ENCODE results near the gene BHLHE41. TPM values are rescaled to one million over a fixed set of nuclear protein-coding genes. Genes with fewer than 3 reads are reported as not detected.

The BHLHE41 gene
- total RNA-seq (0.24 and 1.3 TPM in 2 replicates), polyA plus RNA-seq (0.46 and 0.77 TPM in 2 replicates)

GRCh38 chr12:26124446-26125399 is at the start of gene BHLHE41:
Gene BHLHE41 (minus strand): TSS chr12:26125037. CDS start chr12:26124779, 258 bp downstream.
- Histone ChIP-seq H3K27me3 (peaks cover 93% of the 10 kb centered on the region), H3K4me3 (peak within 1 kb of the TSS; percentile 45), H3K4me1 (ENCODE audit: low read depth) (no peaks in the 10 kb centered on the region), H3K9me3 (ENCODE audit: low read depth) (no peaks in the 10 kb centered on the region), H3K36me3 (no peaks in the 10 kb centered on the region), H3K27ac (no peak within 1 kb of the TSS)
- DNase-seq (ENCODE audit: low read depth in 1 of 2, low spot score in 1 of 2) = peak; percentile 54 to 67
- no peak for TF ChIP-seq CTCF (IDR thresholded peaks at IDR 0.05; ENCODE audit: low read depth, low read length)

GRCh38 chr12:26172946-26173552 is 48.2 kb upstream of the BHLHE41 start:
- no peak overlapping the region for H3K4me3 ChIP-seq
- no peaks in the 10 kb centered on the region for H3K4me1 ChIP-seq (ENCODE audit: low read depth)
- H3K36me3 ChIP-seq = no peaks in the 10 kb centered on the region
- peaks cover 15% of the 10 kb centered on the region for H3K27me3 ChIP-seq
- no peak overlapping the region for H3K27ac ChIP-seq
- no peaks in the 10 kb centered on the region for H3K9me3 ChIP-seq (ENCODE audit: low read depth)
- DNase-seq (ENCODE audit: low read depth in 1 of 2, low spot score in 1 of 2) = no peak
- no peak for TF ChIP-seq CTCF (IDR thresholded peaks at IDR 0.05; ENCODE audit: low read depth, low read length)

- TF ChIP-seq CTCF (IDR thresholded peaks at IDR 0.05; ENCODE audit: low read depth, low read length) = no peak
- Histone ChIP-seq H3K4me3 (no peak overlapping the region), H3K27ac (no peak overlapping the region), H3K9me3 (ENCODE audit: low read depth) (no peaks in the 10 kb centered on the region), H3K36me3 (no peaks in the 10 kb centered on the region), H3K27me3 (peaks cover 15% of the 10 kb centered on the region), H3K4me1 (ENCODE audit: low read depth) (no peaks in the 10 kb centered on the region)
- no peak for DNase-seq (ENCODE audit: low read depth in 1 of 2, low spot score in 1 of 2)
Observed at GRCh38 chr12:26172539-26172938, 47.7 kb upstream of the BHLHE41 start.

- DNase-seq (ENCODE audit: low read depth in 1 of 2, low spot score in 1 of 2) = no peak
- TF ChIP-seq CTCF (IDR thresholded peaks at IDR 0.05; ENCODE audit: low read depth, low read length) = no peak
- H3K4me1 ChIP-seq (ENCODE audit: low read depth) = no peaks in the 10 kb centered on the region
- H3K27me3 ChIP-seq = peaks cover 10% of the 10 kb centered on the region
- H3K4me3 ChIP-seq = no peak overlapping the region
- no peaks in the 10 kb centered on the region for H3K9me3 ChIP-seq (ENCODE audit: low read depth)
- no peak overlapping the region for H3K27ac ChIP-seq
- H3K36me3 ChIP-seq = no peaks in the 10 kb centered on the region
Observed at GRCh38 chr12:26172013-26172412, 47.2 kb upstream of the BHLHE41 start.

- TF ChIP-seq CTCF (IDR thresholded peaks at IDR 0.05; ENCODE audit: low read depth, low read length) = no peak
Observed at GRCh38 chr12:26164118-26164517, 39.3 kb upstream of the BHLHE41 start.

More at GRCh38 chr12:26164118-26164517, 39.3 kb upstream of the BHLHE41 start:
- DNase-seq (ENCODE audit: low read depth in 1 of 2, low spot score in 1 of 2) = no peak
- no peaks in the 10 kb centered on the region for H3K9me3 ChIP-seq (ENCODE audit: low read depth)
- no peaks in the 10 kb centered on the region for H3K36me3 ChIP-seq
- no peaks in the 10 kb centered on the region for H3K4me1 ChIP-seq (ENCODE audit: low read depth)
- H3K27me3 ChIP-seq = no peaks in the 10 kb centered on the region
- no peak overlapping the region for H3K4me3 ChIP-seq
- no peak overlapping the region for H3K27ac ChIP-seq

Measured in cardiac muscle cell (in vitro differentiated cells and primary cell).